Measurements from ENCODE around the gene NR1D2.

NR1D2 gene

GRCh38 chr3:23949784-23950183 is 4.7 kb downstream of the NR1D2 start:
- H3K36me3 ChIP-seq (ENCODE audit: control insufficient read depth in 1 of 2, insufficient read depth in 2 of 2, low read length in 2 of 2) = peaks cover 0 to 5% of the 10 kb centered on the region in 2 donors
- H3K27ac ChIP-seq (ENCODE audit: low read length) = peak overlapping the region; percentile 7
- H3K4me3 ChIP-seq (ENCODE audit: low read depth in 1 of 2, low read length in 2 of 2) = peak overlapping the region in 1 of 2 donors; percentile 21
- peaks cover 18 to 33% of the 10 kb centered on the region in 2 donors for H3K4me1 ChIP-seq (ENCODE audit: control insufficient read depth in 1 of 2, insufficient read depth in 2 of 2, low read length in 2 of 2)
- no peaks in the 10 kb centered on the region for H3K9me3 ChIP-seq (ENCODE audit: control insufficient read depth in 1 of 2, low read length in 2 of 2)
- no peaks in the 10 kb centered on the region for H3K27me3 ChIP-seq (ENCODE audit: low read depth, low read length)

GRCh38 chr3:23950293-23950692 is 5.2 kb downstream of the NR1D2 start:
- Histone ChIP-seq H3K4me3 (ENCODE audit: low read depth in 1 of 2, low read length in 2 of 2) (peak overlapping the region; percentile 21 to 41), H3K27me3 (ENCODE audit: low read depth, low read length) (no peaks in the 10 kb centered on the region), H3K27ac (ENCODE audit: low read length) (peak overlapping the region; percentile 7), H3K36me3 (ENCODE audit: control insufficient read depth in 1 of 2, insufficient read depth in 2 of 2, low read length in 2 of 2) (peaks cover 0 to 8% of the 10 kb centered on the region in 2 donors), H3K9me3 (ENCODE audit: control insufficient read depth in 1 of 2, low read length in 2 of 2) (no peaks in the 10 kb centered on the region), H3K4me1 (ENCODE audit: control insufficient read depth in 1 of 2, insufficient read depth in 2 of 2, low read length in 2 of 2) (peaks cover 18 to 33% of the 10 kb centered on the region in 2 donors)

DNA sequence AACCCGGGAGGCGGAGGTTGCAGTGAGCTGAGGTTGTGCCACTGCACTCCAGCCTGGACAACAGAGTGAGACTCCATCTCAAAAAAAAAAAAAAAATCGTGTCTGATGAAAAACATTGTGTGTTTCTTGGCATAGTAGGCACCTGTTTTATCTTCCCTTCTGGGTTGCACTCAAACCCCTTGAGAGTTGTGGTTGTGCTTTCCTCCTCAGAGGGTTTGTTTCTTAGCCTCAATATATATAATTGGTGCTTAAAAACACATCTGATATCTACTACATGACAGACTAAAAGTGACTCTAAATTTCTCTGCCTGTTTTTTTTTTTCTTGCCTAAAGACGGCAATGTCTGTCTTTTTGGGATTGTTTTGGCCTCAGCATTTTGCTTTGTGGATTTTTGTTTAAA is 7.6 kb downstream of the NR1D2 start:
- H3K9me3 ChIP-seq (ENCODE audit: control insufficient read depth in 1 of 2, low read length in 2 of 2) = no peaks in the 10 kb centered on the region
- H3K27me3 ChIP-seq (ENCODE audit: low read depth, low read length) = no peaks in the 10 kb centered on the region
- H3K4me1 ChIP-seq (ENCODE audit: control insufficient read depth in 1 of 2, insufficient read depth in 2 of 2, low read length in 2 of 2) = peaks cover 9 to 26% of the 10 kb centered on the region in 2 donors

GRCh38 chr3:23953523-23953922 is 8.4 kb downstream of the NR1D2 start:
- Histone ChIP-seq H3K4me1 (ENCODE audit: control insufficient read depth in 1 of 2, insufficient read depth in 2 of 2, low read length in 2 of 2) (peaks cover 8 to 24% of the 10 kb centered on the region in 2 donors), H3K27ac (ENCODE audit: low read length) (peak overlapping the region; percentile 12), H3K4me3 (ENCODE audit: low read depth in 1 of 2, low read length in 2 of 2) (no peak overlapping the region), H3K9me3 (ENCODE audit: control insufficient read depth in 1 of 2, low read length in 2 of 2) (no peaks in the 10 kb centered on the region), H3K27me3 (ENCODE audit: low read depth, low read length) (no peaks in the 10 kb centered on the region), H3K36me3 (ENCODE audit: control insufficient read depth in 1 of 2, insufficient read depth in 2 of 2, low read length in 2 of 2) (peaks cover 7 to 12% of the 10 kb centered on the region in 2 donors)

More for the DNA sequence above, 7.6 kb downstream of the NR1D2 start:
- no peak overlapping the region for H3K27ac ChIP-seq (ENCODE audit: low read length)
- H3K4me3 ChIP-seq (ENCODE audit: low read depth in 1 of 2, low read length in 2 of 2) = no peak overlapping the region
- peaks cover 7 to 16% of the 10 kb centered on the region in 2 donors for H3K36me3 ChIP-seq (ENCODE audit: control insufficient read depth in 1 of 2, insufficient read depth in 2 of 2, low read length in 2 of 2)

GRCh38 chr3:23954144-23954543 is 9.1 kb downstream of the NR1D2 start:
- H3K4me1 ChIP-seq (ENCODE audit: control insufficient read depth in 1 of 2, insufficient read depth in 2 of 2, low read length in 2 of 2) = peaks cover 5 to 24% of the 10 kb centered on the region in 2 donors
- H3K27ac ChIP-seq (ENCODE audit: low read length) = no peak overlapping the region
- peaks cover 7 to 12% of the 10 kb centered on the region in 2 donors for H3K36me3 ChIP-seq (ENCODE audit: control insufficient read depth in 1 of 2, insufficient read depth in 2 of 2, low read length in 2 of 2)
- no peaks in the 10 kb centered on the region for H3K27me3 ChIP-seq (ENCODE audit: low read depth, low read length)
- no peak overlapping the region for H3K4me3 ChIP-seq (ENCODE audit: low read depth in 1 of 2, low read length in 2 of 2)
- H3K9me3 ChIP-seq (ENCODE audit: control insufficient read depth in 1 of 2, low read length in 2 of 2) = no peaks in the 10 kb centered on the region

DNA sequence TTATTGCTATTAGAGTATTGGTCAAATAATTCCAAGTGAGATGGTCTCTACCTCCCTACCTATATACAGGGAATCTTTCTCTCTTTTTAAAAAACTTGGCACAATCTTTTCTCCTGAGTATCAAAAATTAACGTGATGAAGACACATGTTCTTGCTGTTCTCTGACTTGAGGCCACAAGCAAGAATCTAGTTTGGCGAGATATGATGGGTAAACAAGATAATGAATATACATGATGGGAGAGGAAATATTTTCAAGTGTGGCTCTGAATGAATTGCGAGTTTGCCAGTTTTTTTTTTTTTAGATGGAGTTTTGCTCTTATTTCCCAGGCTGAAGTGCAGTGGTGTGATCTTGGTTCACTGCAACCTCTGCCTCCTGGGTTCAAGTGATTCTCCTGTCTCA is 11.6 kb downstream of the NR1D2 start:
- Histone ChIP-seq H3K27me3 (ENCODE audit: low read depth, low read length) (no peaks in the 10 kb centered on the region), H3K4me3 (ENCODE audit: low read depth in 1 of 2, low read length in 2 of 2) (no peak overlapping the region), H3K36me3 (ENCODE audit: control insufficient read depth in 1 of 2, insufficient read depth in 2 of 2, low read length in 2 of 2) (peaks cover 19 to 20% of the 10 kb centered on the region in 2 donors), H3K9me3 (ENCODE audit: control insufficient read depth in 1 of 2, low read length in 2 of 2) (no peaks in the 10 kb centered on the region), H3K27ac (ENCODE audit: low read length) (no peak overlapping the region), H3K4me1 (ENCODE audit: control insufficient read depth in 1 of 2, insufficient read depth in 2 of 2, low read length in 2 of 2) (peaks cover 0 to 9% of the 10 kb centered on the region in 2 donors)

GRCh38 chr3:23959135-23959900 is 14.2 kb downstream of the NR1D2 start:
- Histone ChIP-seq H3K27ac (ENCODE audit: low read length) (peak overlapping the region; percentile 77), H3K36me3 (ENCODE audit: control insufficient read depth in 1 of 2, insufficient read depth in 2 of 2, low read length in 2 of 2) (peaks cover 25 to 28% of the 10 kb centered on the region in 2 donors), H3K27me3 (ENCODE audit: low read depth, low read length) (no peaks in the 10 kb centered on the region), H3K9me3 (ENCODE audit: control insufficient read depth in 1 of 2, low read length in 2 of 2) (no peaks in the 10 kb centered on the region), H3K4me1 (ENCODE audit: control insufficient read depth in 1 of 2, insufficient read depth in 2 of 2, low read length in 2 of 2) (peaks cover 0 to 4% of the 10 kb centered on the region in 2 donors), H3K4me3 (ENCODE audit: low read depth in 1 of 2, low read length in 2 of 2) (no peak overlapping the region)

DNA sequence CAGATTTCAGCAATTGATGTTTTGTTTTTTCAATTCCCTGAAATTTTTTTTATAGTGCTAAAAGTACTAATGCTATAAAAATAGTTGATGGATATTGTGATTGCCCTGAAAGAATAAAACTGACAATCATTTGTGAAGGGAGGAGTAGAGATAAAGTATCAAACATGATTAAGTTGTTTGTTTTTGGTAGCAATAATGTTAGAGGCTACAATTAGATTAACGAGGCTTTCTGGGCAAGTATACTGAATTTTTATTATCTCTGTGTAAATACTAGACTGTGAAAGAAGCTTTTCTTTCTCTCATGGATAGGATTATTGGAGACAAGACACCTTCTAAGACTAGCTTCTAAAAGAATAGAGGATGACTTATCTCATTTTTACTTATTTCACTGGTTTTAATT is 15.6 kb downstream of the NR1D2 start:
- Histone ChIP-seq H3K9me3 (ENCODE audit: control insufficient read depth in 1 of 2, low read length in 2 of 2) (no peaks in the 10 kb centered on the region), H3K4me3 (ENCODE audit: low read depth in 1 of 2, low read length in 2 of 2) (no peak overlapping the region), H3K4me1 (ENCODE audit: control insufficient read depth in 1 of 2, insufficient read depth in 2 of 2, low read length in 2 of 2) (peaks cover 0 to 3% of the 10 kb centered on the region in 2 donors), H3K36me3 (ENCODE audit: control insufficient read depth in 1 of 2, insufficient read depth in 2 of 2, low read length in 2 of 2) (peaks cover 21 to 29% of the 10 kb centered on the region in 2 donors), H3K27ac (ENCODE audit: low read length) (peak overlapping the region; percentile 35), H3K27me3 (ENCODE audit: low read depth, low read length) (no peaks in the 10 kb centered on the region)

DNA sequence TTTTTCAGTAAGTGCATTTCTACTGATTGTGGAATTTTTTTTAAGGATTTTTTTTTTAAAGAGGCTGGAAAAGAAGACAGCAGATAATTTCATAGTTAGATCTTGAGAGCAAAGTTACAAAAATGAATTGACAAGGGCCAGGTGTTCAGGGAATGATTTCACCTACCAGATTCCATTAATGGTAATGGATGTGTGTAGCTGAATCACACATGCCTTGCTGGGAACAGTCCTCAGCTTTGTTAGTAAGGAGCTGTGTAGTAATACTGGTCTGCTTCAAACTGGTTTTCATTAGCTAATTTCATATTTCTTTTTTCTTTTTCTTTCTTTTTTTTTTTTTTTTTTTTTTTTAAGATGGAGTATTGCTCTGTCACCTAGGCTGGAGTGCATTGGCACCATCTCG is 16.0 kb downstream of the NR1D2 start:
- Histone ChIP-seq H3K36me3 (ENCODE audit: control insufficient read depth in 1 of 2, insufficient read depth in 2 of 2, low read length in 2 of 2) (peaks cover 21 to 32% of the 10 kb centered on the region in 2 donors), H3K9me3 (ENCODE audit: control insufficient read depth in 1 of 2, low read length in 2 of 2) (no peaks in the 10 kb centered on the region), H3K4me3 (ENCODE audit: low read depth in 1 of 2, low read length in 2 of 2) (no peak overlapping the region), H3K4me1 (ENCODE audit: control insufficient read depth in 1 of 2, insufficient read depth in 2 of 2, low read length in 2 of 2) (peaks cover 0 to 6% of the 10 kb centered on the region in 2 donors), H3K27ac (ENCODE audit: low read length) (peak overlapping the region; percentile 35), H3K27me3 (ENCODE audit: low read depth, low read length) (no peaks in the 10 kb centered on the region)

GRCh38 chr3:23961913-23962312 is 16.8 kb downstream of the NR1D2 start:
- Histone ChIP-seq H3K36me3 (ENCODE audit: control insufficient read depth in 1 of 2, insufficient read depth in 2 of 2, low read length in 2 of 2) (peaks cover 22 to 28% of the 10 kb centered on the region in 2 donors), H3K27ac (ENCODE audit: low read length) (peak overlapping the region; percentile 42), H3K4me3 (ENCODE audit: low read depth in 1 of 2, low read length in 2 of 2) (no peak overlapping the region), H3K4me1 (ENCODE audit: control insufficient read depth in 1 of 2, insufficient read depth in 2 of 2, low read length in 2 of 2) (peaks cover 0 to 11% of the 10 kb centered on the region in 2 donors), H3K27me3 (ENCODE audit: low read depth, low read length) (no peaks in the 10 kb centered on the region), H3K9me3 (ENCODE audit: control insufficient read depth in 1 of 2, low read length in 2 of 2) (no peaks in the 10 kb centered on the region)

DNA sequence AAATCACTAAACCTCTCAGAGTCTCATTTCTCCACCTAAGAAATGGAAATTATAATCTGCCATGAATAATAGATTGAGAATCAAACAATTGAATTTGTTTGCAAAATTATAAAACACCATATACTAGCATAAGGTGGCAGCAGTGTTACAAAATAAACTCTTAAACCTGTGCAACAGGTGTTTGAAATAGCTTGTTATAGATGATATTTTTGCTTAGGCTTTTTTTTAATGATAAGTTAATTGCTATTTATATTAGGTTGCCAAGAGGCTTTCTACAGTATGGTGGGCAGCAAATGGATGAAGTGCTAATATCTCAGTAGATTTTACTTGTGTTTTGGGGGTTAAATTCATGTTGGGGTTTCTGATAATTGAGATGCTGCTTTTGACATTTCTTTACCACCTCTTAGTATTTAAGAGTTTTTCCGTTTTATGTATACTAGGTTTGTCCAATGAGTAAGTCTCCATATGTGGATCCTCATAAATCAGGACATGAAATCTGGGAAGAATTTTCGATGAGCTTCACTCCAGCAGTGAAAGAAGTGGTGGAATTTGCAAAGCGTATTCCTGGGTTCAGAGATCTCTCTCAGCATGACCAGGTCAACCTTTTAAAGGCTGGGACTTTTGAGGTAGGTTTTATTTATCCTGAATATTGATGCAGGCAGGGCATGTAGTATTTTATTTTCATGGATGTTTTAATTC is 19.6 kb downstream of the NR1D2 start:
- Histone ChIP-seq H3K36me3 (ENCODE audit: control insufficient read depth in 1 of 2, insufficient read depth in 2 of 2, low read length in 2 of 2) (peaks cover 29 to 32% of the 10 kb centered on the region in 2 donors), H3K27ac (ENCODE audit: low read length) (no peak overlapping the region), H3K9me3 (ENCODE audit: control insufficient read depth in 1 of 2, low read length in 2 of 2) (no peaks in the 10 kb centered on the region), H3K27me3 (ENCODE audit: low read depth, low read length) (no peaks in the 10 kb centered on the region), H3K4me3 (ENCODE audit: low read depth in 1 of 2, low read length in 2 of 2) (no peak overlapping the region), H3K4me1 (ENCODE audit: control insufficient read depth in 1 of 2, insufficient read depth in 2 of 2, low read length in 2 of 2) (peaks cover 0 to 17% of the 10 kb centered on the region in 2 donors)

All from muscle layer of duodenum (tissue), 2 donors.